Hindlimb muscle (tissue), 1 donor: ENCODE results near the gene DYNC2LI1. TPM values are rescaled to one million over a fixed set of nuclear protein-coding genes. Genes with fewer than 3 reads are reported as not detected.

Source experiments
- DNase-seq: peaks from one replicate; pipeline ENCODE4 v3.0.0-alpha.2; 2013
- polyA plus RNA-seq: library from polyadenylated mRNA; unstranded; fragments of 120-200 nt; gene quantifications from one replicate; pipeline ENCODE4 v1.2.1, GENCODE V29; 2013; ENCODE audit not compliant: insufficient read length

The DYNC2LI1 gene
- polyA plus RNA-seq, 1 donor = 14.9 TPM

DNA sequence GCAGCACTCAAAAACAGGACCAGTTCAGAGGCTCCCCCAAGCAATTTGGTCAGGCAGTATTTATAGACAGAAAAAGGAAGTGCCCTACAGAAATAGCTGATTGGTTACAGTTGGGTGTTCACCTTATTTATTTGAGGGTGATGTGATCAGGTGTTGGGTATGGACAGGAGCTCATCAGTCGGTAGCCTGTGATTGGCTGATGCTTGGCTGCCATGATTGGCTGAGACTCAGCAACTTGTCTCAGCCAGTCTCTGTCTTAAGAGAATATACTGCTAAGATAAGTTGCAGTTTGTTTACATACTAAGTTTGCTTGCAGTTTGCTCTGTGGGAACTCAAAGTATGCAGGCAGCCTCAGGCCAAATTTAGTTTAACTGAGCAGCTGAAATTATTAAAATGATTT is 74.4 kb downstream of the DYNC2LI1 start:
- no peak for DNase-seq

DNA sequence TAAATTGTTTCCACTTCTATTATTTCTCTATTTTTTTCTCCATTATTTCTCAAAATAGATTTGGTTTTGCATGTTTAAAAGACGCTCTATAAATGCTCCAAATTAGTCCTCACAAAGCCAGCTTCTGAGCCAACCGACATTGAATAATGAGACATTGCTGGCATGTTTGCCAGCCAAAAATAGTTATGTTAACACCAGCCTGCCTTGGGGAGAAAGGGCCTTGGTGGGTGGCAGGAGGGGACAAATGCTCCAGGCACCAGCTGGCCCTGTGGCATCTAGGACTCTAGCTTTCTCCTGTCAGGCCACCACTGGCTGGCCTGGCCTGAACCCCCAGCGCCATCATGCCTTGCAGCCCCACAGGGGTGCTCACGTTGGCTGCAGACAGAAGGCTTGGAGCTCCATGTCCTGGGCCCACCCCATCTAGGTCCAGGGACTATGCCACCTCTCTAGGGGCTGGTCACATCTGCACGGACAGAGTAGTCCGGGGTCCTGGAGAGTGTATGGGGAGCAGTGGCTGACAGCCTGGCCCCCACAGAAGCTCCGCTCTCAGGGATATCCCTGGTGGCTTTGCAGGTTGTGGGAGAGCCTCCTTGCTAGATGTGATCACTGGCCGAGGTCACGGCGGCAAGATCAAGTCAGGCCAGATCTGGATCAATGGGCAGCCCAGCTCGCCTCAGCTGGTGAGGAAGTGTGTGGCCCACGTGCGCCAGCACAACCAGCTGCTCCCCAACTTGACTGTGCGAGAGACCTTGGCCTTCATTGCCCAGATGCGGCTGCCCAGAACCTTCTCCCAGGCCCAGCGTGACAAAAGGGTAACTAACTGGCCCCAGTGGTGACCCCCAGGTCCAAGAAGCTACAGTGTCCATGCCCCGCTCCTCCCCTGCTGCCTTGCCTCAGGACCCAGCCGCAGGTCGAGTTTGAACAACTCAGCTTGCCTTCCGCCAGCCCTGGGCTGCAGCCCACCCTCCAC is 77.5 kb downstream of the DYNC2LI1 start:
- DNase-seq = no peak

DNA sequence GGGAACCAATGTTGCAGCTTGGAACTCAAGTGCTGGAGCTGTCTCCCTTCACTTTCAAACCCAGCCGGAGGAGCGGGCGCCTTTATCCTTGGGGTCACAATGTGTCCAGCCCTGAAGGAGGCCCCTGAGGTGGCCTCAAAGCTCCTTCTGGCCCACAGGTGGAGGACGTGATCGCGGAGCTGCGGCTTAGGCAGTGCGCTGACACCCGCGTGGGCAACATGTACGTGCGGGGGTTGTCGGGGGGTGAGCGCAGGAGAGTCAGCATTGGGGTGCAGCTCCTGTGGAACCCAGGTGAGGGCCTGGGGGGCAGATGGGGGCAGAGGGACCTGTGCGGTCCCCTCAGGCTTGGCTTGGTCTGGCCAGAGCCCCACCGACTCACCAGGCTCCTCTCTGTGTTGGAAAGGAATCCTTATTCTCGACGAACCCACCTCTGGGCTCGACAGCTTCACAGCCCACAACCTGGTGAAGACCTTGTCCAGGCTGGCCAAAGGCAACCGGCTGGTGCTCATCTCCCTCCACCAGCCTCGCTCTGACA is 78.4 kb downstream of the DYNC2LI1 start:
- no peak for DNase-seq

DNA sequence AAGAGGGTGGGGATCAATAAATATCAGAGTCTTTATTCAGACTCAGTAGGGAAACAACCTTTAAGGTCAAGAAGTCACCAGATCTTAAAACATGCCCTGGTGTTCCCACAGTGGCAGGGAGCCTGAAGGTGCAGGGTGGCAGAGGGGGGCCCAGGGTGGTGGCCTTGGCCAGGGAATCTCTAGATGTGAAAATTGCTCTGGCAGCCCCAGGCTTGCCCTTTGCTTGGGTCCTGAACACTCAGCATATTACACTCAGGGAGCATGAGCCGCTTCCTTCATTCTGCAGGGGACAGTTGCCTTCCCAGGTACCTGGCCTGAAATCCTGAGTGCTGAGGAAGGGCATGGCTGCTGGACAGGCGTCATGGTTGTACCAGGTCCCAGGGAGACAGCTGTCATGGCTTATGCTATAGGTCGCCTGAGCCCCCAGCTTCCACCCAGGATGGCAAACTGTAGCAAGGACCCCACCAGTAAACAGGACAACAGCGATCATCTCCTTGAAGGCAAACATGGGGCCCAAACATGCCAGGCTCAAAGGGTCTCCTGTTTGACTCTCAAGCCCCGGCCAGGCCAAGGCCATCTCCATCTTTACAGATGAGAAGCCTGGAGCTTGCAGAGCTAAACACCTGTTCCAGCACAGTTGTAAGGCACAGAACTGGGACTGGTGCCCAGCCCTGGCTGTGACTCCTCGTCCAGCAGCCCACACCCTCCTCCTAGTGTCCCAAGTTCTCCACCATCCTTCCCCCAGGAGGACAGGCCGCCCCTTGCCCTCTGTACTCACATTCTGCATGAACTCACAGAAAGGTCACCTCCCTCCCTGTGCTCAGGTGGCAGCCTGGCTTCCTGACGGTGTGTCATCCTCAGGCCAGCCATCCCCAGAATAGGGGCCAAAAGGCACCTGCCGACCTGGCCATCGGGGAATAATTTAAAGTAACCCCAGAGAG is 79.6 kb downstream of the DYNC2LI1 start:
- DNase-seq = no peak

DNA sequence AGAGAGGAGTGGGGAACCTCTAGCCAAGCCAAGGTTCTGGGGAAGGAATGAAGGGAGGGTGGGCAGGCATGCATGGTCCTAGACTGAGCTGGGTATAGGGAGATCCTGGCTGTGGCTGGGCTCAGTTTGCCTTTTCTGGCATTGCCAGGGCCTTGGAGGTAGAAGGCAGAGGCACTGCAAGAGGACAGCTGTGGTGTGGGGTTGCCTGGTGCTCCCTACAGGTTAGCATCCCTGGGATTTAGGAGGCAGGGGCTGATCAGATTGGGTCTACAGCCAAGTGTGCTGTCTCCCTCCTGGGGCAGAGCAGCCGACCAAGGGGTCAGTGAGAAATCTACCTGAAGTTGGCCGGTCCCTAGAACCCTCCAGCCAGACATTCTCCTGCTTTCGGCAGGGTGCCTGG is 80.8 kb downstream of the DYNC2LI1 start:
- DNase-seq = no peak

DNA sequence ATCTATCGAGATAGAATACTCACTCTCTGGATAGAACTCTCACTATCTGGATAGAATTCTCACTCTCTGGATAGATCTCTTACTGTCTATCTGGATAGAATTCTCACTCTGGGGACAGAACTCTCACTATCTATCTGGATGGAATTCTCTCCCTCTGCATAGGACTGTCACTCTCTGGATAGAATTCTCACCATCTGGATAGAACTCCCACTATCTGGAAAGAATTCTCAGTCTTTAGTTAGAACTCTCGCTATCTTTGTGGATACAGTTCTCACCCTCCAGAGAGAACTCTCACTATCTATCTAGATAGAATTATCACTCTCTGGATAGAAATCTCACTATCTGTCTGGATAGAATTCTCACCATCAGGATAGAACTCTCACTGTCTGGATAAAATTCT is 81.5 kb downstream of the DYNC2LI1 start:
- DNase-seq = no peak

Other genes starting within 250 kb of the DYNC2LI1 start
- gene THADA, start 178.0 kb upstream of the DYNC2LI1 start, polyA plus RNA-seq = 22.3 TPM
- gene PLEKHH2, start 136.8 kb upstream of the DYNC2LI1 start, polyA plus RNA-seq = 5.6 TPM
- 1.3 TPM for gene C1GALT1C1L, start 97.6 kb upstream of the DYNC2LI1 start, polyA plus RNA-seq
- not detected for gene ABCG5, start 64.8 kb downstream of the DYNC2LI1 start, polyA plus RNA-seq
- gene ABCG8, start 64.9 kb downstream of the DYNC2LI1 start, polyA plus RNA-seq = 0.10 TPM
- 77.8 TPM for gene LRPPRC, start 221.9 kb downstream of the DYNC2LI1 start, polyA plus RNA-seq